ENCODE data around the gene QRFP.
"Not testable (repeated sequence)": the region's sequence is repeated elsewhere in the genome, so short reads cannot be mapped to it uniquely, and the experiment has no call there.

Gene QRFP

GRCh38 chr9:130919559-130920145, 23.0 kb upstream of the QRFP start:
- DNase-seq, result no peak

GRCh38 chr9:130918826-130919558, 22.4 kb upstream of the QRFP start:
- DNase-seq, result no peak

- no peak for DNase-seq
Observed at GRCh38 chr9:130918101-130918825, 21.7 kb upstream of the QRFP start.

GRCh38 chr9:130917168-130917960, 20.8 kb upstream of the QRFP start:
- DNase-seq, result no peak

GRCh38 chr9:130915096-130915447, 18.5 kb upstream of the QRFP start:
- no peak for DNase-seq

GRCh38 chr9:130914417-130915095, 17.9 kb upstream of the QRFP start:
- DNase-seq, result no peak

- DNase-seq, result no peak
Observed at GRCh38 chr9:130913599-130914416, 17.2 kb upstream of the QRFP start.

- no peak for DNase-seq
Observed at GRCh38 chr9:130912932-130913598, 16.5 kb upstream of the QRFP start.

GRCh38 chr9:130911254-130912049, 14.8 kb upstream of the QRFP start:
- DNase-seq, result no peak

- not testable (repeated sequence) for DNase-seq
Observed at GRCh38 chr9:130910670-130911069, 14.1 kb upstream of the QRFP start.

- DNase-seq, result not testable (repeated sequence)
Observed at GRCh38 chr9:130910041-130910440, 13.4 kb upstream of the QRFP start.

GRCh38 chr9:130908878-130909355, 12.3 kb upstream of the QRFP start:
- no peak for DNase-seq

- no peak for DNase-seq
Observed at GRCh38 chr9:130908146-130908877, 11.7 kb upstream of the QRFP start.

GRCh38 chr9:130906735-130907416, 10.3 kb upstream of the QRFP start:
- DNase-seq, result no peak

- no peak for DNase-seq
Observed at GRCh38 chr9:130905902-130906734, 9.5 kb upstream of the QRFP start.

GRCh38 chr9:130905125-130905901, 8.7 kb upstream of the QRFP start:
- no peak for DNase-seq

Measured in activated naive CD4-positive, alpha-beta T cell treated with Interleukin-2 at 50 U/mL for 16 hours (primary cell).